Activated naive CD8-positive, alpha-beta T cell treated with anti-CD3 and anti-CD28 coated beads, Interleukin-2, amount 50 U/mL, for 16 hours (primary cell): ENCODE data around the gene POFUT1.
"Not testable (repeated sequence)": the region's sequence is repeated elsewhere in the genome, so short reads cannot be mapped to it uniquely, and the experiment has no call there.

ENCODE experiments used
- DNase-seq: peaks from one replicate; pipeline ENCODE4 v3.0.0-alpha.2; 2020; ENCODE audit warnings: low read depth, low spot score

POFUT1 gene

GRCh38 chr20:32207626-32208498 lies at the start of gene POFUT1, which contains the start of gene PLAGL2:
POFUT1 (plus strand) TSS chr20:32207880; CDS start chr20:32207942, 62 bp downstream.
PLAGL2 (minus strand) TSS chr20:32207743; CDS start chr20:32202178, 5,565 bp downstream.
- peak; percentile 73 for DNase-seq

- DNase-seq = no peak
Measured at GRCh38 chr20:32158351-32158750, 49.3 kb upstream of the POFUT1 start.

- DNase-seq = no peak
Measured at GRCh38 chr20:32158943-32159660, 48.6 kb upstream of the POFUT1 start.

- no peak for DNase-seq
Measured at GRCh38 chr20:32159766-32160221, 47.9 kb upstream of the POFUT1 start.

GRCh38 chr20:32160341-32160740 lies 47.3 kb upstream of the POFUT1 start:
- DNase-seq = no peak

GRCh38 chr20:32162351-32162750 lies 45.3 kb upstream of the POFUT1 start:
- DNase-seq = no peak

- DNase-seq = no peak
Measured at GRCh38 chr20:32163951-32164350, 43.7 kb upstream of the POFUT1 start.

- no peak for DNase-seq
Measured at GRCh38 chr20:32164984-32165735, 42.5 kb upstream of the POFUT1 start.

- DNase-seq = no peak
Measured at GRCh38 chr20:32165836-32166545, 41.7 kb upstream of the POFUT1 start.

- no peak for DNase-seq
Measured at GRCh38 chr20:32167552-32167951, 40.1 kb upstream of the POFUT1 start.

- DNase-seq = no peak
Measured at GRCh38 chr20:32168184-32168910, 39.3 kb upstream of the POFUT1 start.

GRCh38 chr20:32177696-32178095 lies 30.0 kb upstream of the POFUT1 start:
- not testable (repeated sequence) for DNase-seq

- DNase-seq = no peak
Measured at GRCh38 chr20:32179515-32179914, 28.2 kb upstream of the POFUT1 start.

GRCh38 chr20:32179934-32180333 lies 27.7 kb upstream of the POFUT1 start:
- DNase-seq = no peak

- no peak for DNase-seq
Measured at GRCh38 chr20:32181606-32182005, 26.1 kb upstream of the POFUT1 start.

GRCh38 chr20:32183947-32184635 lies 23.6 kb upstream of the POFUT1 start:
- no peak for DNase-seq

GRCh38 chr20:32184961-32185603 lies 22.6 kb upstream of the POFUT1 start:
- DNase-seq = no peak

- DNase-seq = no peak
Measured at GRCh38 chr20:32186506-32186905, 21.2 kb upstream of the POFUT1 start.

GRCh38 chr20:32188376-32189122 lies 19.1 kb upstream of the POFUT1 start:
- no peak for DNase-seq
